ENCODE data around the gene SHCBP1L.

The SHCBP1L gene

DNA sequence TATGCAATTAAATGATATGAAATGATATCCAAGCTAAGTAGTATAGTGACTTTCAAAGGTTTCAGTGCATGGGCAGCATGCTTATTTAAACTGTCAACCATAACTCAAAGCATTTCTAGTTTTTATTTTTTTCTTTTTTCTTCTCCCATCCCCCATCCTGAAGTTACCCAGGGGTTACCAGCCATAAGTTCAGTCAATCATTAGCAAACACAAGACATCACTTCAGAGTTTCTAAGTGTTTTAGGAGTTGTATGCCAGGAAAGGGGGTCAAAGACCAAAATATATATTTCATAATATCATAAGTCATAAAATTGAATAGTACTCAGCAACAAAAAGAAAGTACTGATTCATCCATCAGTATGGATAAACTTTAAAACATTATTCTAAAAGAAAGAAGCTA lies 85.1 kb downstream of the SHCBP1L start:
- Histone ChIP-seq H3K4me3 (ENCODE audit: extremely low read depth, insufficient read depth, low read length, poor library complexity, severe bottlenecking) (no peak overlapping the region), H3K9me3 (ENCODE audit: control insufficient read depth, low read length) (no peaks in the 10 kb centered on the region), H3K36me3 (ENCODE audit: control insufficient read depth, insufficient read depth, low read length) (peaks cover 86% of the 10 kb centered on the region), H3K27ac (ENCODE audit: low read depth, low read length, severe bottlenecking) (no peak overlapping the region), H3K4me1 (ENCODE audit: control insufficient read depth, insufficient read depth, low read length, poor library complexity, severe bottlenecking) (no peaks in the 10 kb centered on the region)

DNA sequence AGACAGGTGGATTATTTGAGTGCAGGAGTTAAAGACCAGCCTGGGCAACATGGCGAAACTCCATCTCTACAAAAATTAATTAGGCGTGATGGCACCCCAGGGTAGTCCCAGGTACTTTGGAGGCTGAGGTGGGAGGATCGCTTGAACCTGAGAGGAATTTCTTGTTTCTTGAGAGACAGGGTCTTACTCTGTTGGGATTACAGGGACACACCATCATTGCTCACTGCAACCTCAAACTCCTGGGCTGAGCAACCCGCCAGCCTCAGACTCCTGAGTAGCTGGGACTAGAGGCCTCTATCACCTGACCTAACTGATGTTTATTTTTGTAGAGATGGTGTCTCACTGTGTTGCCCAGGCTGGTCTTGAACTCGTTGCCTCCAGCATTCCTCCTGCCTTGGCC lies 89.0 kb downstream of the SHCBP1L start:
- 60 to 89% methylated on average over 1 to 3 of the region's 5 CpGs for WGBS, 2 experiments (ENCODE audit: insufficient coverage in 2 of 2)
- H3K4me1 ChIP-seq (ENCODE audit: control insufficient read depth, insufficient read depth, low read length, poor library complexity, severe bottlenecking), result no peaks in the 10 kb centered on the region
- H3K36me3 ChIP-seq (ENCODE audit: control insufficient read depth, insufficient read depth, low read length), result peaks cover 91% of the 10 kb centered on the region
- no peaks in the 10 kb centered on the region for H3K9me3 ChIP-seq (ENCODE audit: control insufficient read depth, low read length)
- H3K4me3 ChIP-seq (ENCODE audit: extremely low read depth, insufficient read depth, low read length, poor library complexity, severe bottlenecking), result no peak overlapping the region
- H3K27ac ChIP-seq (ENCODE audit: low read depth, low read length, severe bottlenecking), result no peak overlapping the region

DNA sequence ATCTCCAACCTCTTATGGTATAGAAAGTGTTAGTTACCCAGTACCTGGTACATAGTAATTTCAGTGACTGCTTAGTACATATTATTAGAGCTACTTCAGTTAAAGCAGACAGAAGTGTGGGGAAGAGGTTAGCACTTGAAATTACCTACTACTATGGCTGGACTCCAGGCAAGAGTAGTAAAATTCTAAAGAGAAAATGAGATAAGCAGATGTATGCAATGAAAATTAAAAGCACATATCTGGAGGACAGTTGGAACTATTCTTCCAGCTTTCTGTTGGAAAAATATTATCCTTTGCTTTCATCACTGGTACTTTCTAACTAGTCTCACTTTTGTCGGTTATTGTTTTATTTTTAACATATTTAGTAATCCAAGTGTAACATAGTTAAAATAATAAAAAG lies 90.1 kb downstream of the SHCBP1L start:
- no CpG with 5 or more reads among the region's 1 CpG for WGBS, 2 experiments (ENCODE audit: insufficient coverage in 2 of 2)
- no peak overlapping the region for H3K4me3 ChIP-seq (ENCODE audit: extremely low read depth, insufficient read depth, low read length, poor library complexity, severe bottlenecking)
- no peaks in the 10 kb centered on the region for H3K4me1 ChIP-seq (ENCODE audit: control insufficient read depth, insufficient read depth, low read length, poor library complexity, severe bottlenecking)
- no peak overlapping the region for H3K27ac ChIP-seq (ENCODE audit: low read depth, low read length, severe bottlenecking)
- no peaks in the 10 kb centered on the region for H3K9me3 ChIP-seq (ENCODE audit: control insufficient read depth, low read length)
- peaks cover 91% of the 10 kb centered on the region for H3K36me3 ChIP-seq (ENCODE audit: control insufficient read depth, insufficient read depth, low read length)

DNA sequence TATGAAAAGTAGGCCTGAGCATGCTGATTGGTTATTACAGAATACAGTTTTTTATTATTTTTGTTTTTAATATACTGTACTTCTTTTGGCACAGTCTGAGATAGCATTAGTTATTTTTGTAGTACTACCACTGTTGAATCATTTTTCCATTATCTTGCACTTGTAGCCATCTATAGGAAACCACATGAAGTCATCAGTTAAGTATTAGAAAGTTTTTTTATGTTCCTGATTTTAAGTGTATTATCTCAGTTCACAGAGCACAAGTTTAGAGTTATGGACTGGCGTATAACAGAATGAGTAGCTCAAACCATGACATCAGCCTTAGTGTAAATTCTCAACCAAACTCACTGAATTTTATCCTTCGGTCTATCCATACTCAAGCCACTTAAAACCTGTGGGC lies 91.0 kb downstream of the SHCBP1L start:
- no CpG with 5 or more reads among the region's 2 CpGs for WGBS, 2 experiments (ENCODE audit: insufficient coverage in 2 of 2)
- Histone ChIP-seq H3K4me1 (ENCODE audit: control insufficient read depth, insufficient read depth, low read length, poor library complexity, severe bottlenecking) (no peaks in the 10 kb centered on the region), H3K9me3 (ENCODE audit: control insufficient read depth, low read length) (no peaks in the 10 kb centered on the region), H3K27ac (ENCODE audit: low read depth, low read length, severe bottlenecking) (no peak overlapping the region), H3K4me3 (ENCODE audit: extremely low read depth, insufficient read depth, low read length, poor library complexity, severe bottlenecking) (no peak overlapping the region), H3K36me3 (ENCODE audit: control insufficient read depth, insufficient read depth, low read length) (peaks cover 92% of the 10 kb centered on the region)

DNA sequence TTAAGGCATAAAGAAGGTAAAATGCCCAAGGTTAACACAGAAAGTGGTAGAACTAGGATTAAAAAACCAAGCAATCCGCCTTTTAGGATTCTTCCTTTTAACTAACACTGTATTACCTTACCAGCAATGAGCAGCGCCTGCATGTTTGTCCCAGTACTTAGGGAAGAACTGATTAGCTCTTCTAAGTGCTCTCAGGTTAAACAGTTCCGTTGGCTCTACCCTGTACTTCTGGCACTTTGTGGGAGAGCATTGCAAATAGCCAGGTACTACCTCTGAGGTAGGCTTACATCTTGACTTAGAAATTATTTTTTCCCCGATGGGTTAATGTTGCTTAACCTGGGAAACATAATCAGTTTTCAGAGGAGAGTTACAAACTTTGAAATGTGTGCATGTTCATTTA lies 92.3 kb downstream of the SHCBP1L start:
- Histone ChIP-seq H3K36me3 (ENCODE audit: control insufficient read depth, insufficient read depth, low read length) (peaks cover 97% of the 10 kb centered on the region), H3K27ac (ENCODE audit: low read depth, low read length, severe bottlenecking) (no peak overlapping the region), H3K9me3 (ENCODE audit: control insufficient read depth, low read length) (no peaks in the 10 kb centered on the region), H3K4me1 (ENCODE audit: control insufficient read depth, insufficient read depth, low read length, poor library complexity, severe bottlenecking) (no peaks in the 10 kb centered on the region), H3K4me3 (ENCODE audit: extremely low read depth, insufficient read depth, low read length, poor library complexity, severe bottlenecking) (no peak overlapping the region)
- 92 to 100% methylated on average over 2 of the region's 4 CpGs for WGBS, 2 experiments (ENCODE audit: insufficient coverage in 2 of 2)

DNA sequence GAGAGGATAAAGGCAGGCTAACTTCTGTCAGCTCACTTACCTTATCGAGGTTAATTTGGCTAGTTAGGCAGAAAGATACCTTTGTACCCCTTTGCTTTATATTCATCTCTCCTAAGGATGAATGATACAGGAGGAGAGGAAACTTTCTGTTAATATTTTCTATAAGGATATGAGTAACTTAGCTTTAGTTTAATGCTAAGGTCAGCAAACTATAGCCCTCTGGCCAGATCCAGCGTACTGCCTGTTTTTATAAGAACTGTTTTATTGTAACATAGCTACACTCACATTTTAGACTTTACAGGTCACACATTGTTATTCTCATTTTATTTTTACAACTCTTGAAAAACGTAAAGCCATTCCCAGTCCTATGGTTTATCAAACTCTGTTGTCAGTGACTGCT lies 95.8 kb downstream of the SHCBP1L start:
- no peaks in the 10 kb centered on the region for H3K4me1 ChIP-seq (ENCODE audit: control insufficient read depth, insufficient read depth, low read length, poor library complexity, severe bottlenecking)
- no CpG with 5 or more reads among the region's 3 CpGs for WGBS, 2 experiments (ENCODE audit: insufficient coverage in 2 of 2)
- no peak overlapping the region for H3K4me3 ChIP-seq (ENCODE audit: extremely low read depth, insufficient read depth, low read length, poor library complexity, severe bottlenecking)
- H3K27ac ChIP-seq (ENCODE audit: low read depth, low read length, severe bottlenecking), result no peak overlapping the region
- peaks cover 96% of the 10 kb centered on the region for H3K36me3 ChIP-seq (ENCODE audit: control insufficient read depth, insufficient read depth, low read length)
- H3K9me3 ChIP-seq (ENCODE audit: control insufficient read depth, low read length), result no peaks in the 10 kb centered on the region

DNA sequence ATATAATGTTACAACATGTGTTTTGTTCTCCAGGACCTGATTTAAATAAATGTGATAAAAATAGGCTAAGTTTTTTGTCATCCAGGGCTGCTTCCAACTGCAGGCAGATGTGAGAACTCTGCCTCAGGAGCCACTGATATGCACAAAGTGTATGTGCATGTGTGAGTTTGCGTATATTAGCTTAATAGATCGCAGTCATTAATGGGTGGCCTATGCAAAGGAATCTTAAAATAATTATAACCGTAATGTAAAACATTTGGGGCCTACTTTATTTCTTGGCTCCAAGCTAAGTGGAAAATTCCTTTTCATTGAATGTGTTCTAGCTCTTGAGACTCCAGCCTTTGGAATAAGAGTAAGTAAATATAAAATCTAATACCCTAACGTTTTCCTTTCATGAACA lies 97.1 kb downstream of the SHCBP1L start:
- H3K4me1 ChIP-seq (ENCODE audit: control insufficient read depth, insufficient read depth, low read length, poor library complexity, severe bottlenecking), result no peaks in the 10 kb centered on the region
- no peak overlapping the region for H3K27ac ChIP-seq (ENCODE audit: low read depth, low read length, severe bottlenecking)
- 100% methylated on average over 1 to 2 of the region's 4 CpGs for WGBS, 2 experiments (ENCODE audit: insufficient coverage in 2 of 2)
- H3K9me3 ChIP-seq (ENCODE audit: control insufficient read depth, low read length), result no peaks in the 10 kb centered on the region
- peaks cover 91% of the 10 kb centered on the region for H3K36me3 ChIP-seq (ENCODE audit: control insufficient read depth, insufficient read depth, low read length)
- H3K4me3 ChIP-seq (ENCODE audit: extremely low read depth, insufficient read depth, low read length, poor library complexity, severe bottlenecking), result no peak overlapping the region

DNA sequence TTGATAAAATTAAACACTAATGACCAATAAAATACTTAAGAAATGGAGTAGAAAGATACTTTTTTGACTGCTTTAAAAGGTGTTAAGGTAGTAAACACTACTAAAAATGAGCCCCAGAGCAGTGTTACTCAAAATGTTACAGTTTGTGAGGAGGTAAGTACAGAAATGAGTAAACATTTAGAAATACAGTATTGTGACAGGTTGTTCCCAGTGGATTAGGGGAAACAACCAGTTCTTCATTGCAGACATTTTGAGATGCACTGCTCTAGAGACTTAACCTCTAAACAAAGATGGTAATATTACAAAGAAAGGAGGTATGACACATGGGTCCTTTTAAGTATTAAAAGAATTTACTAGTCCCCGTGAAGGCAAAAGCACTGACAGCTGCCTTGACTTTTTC lies 101.1 kb downstream of the SHCBP1L start:
- Histone ChIP-seq H3K36me3 (ENCODE audit: control insufficient read depth, insufficient read depth, low read length) (peaks cover 86% of the 10 kb centered on the region), H3K9me3 (ENCODE audit: control insufficient read depth, low read length) (no peaks in the 10 kb centered on the region), H3K4me1 (ENCODE audit: control insufficient read depth, insufficient read depth, low read length, poor library complexity, severe bottlenecking) (no peaks in the 10 kb centered on the region), H3K27ac (ENCODE audit: low read depth, low read length, severe bottlenecking) (no peak overlapping the region), H3K4me3 (ENCODE audit: extremely low read depth, insufficient read depth, low read length, poor library complexity, severe bottlenecking) (no peak overlapping the region)
- 100% methylated on average over 1 of the region's 1 CpG for WGBS, 2 experiments (ENCODE audit: insufficient coverage in 2 of 2)

DNA sequence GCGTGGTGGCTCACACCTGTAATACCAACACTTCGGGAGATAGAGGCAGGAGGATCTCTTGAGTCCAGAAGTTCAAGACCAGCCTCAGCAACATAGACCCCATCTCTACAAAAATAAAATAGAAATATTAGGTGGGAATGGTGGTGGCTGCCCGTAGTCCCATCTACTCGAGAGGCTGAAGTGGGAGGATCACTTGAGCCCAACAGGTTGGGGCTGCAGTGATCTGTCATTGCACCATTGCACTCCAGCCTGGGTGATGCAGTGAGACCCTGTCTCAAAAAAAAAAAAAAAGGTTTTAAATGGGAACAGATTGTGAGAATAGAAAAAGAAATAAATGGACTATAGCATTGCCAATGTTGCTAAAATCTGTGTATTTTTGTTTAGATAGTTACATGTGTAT lies 102.6 kb downstream of the SHCBP1L start:
- H3K4me3 ChIP-seq (ENCODE audit: extremely low read depth, insufficient read depth, low read length, poor library complexity, severe bottlenecking), result no peak overlapping the region
- WGBS, 2 experiments (ENCODE audit: insufficient coverage in 2 of 2), result 100% methylated on average over 2 of the region's 4 CpGs; no CpG with 5 or more reads in 1 of the 2 experiments
- H3K36me3 ChIP-seq (ENCODE audit: control insufficient read depth, insufficient read depth, low read length), result peaks cover 84% of the 10 kb centered on the region
- H3K27ac ChIP-seq (ENCODE audit: low read depth, low read length, severe bottlenecking), result no peak overlapping the region
- no peaks in the 10 kb centered on the region for H3K9me3 ChIP-seq (ENCODE audit: control insufficient read depth, low read length)
- H3K4me1 ChIP-seq (ENCODE audit: control insufficient read depth, insufficient read depth, low read length, poor library complexity, severe bottlenecking), result no peaks in the 10 kb centered on the region

Measured in mesodermal cell (in vitro differentiated cells).